K562 (cell line): ENCODE data around the gene RNF32. TPM values are rescaled to one million over a fixed set of nuclear protein-coding genes. Genes with fewer than 3 reads are reported as not detected.

ENCODE experiments used
- ETS2 ChIP-seq: IDR thresholded peaks from 2 replicates; pipeline ENCODE4 v1.6.1; 2016; ENCODE audit warnings: borderline replicate concordance, missing genetic modification characterization, mild to moderate bottlenecking, moderate library complexity, missing compliant biosample characterization; ENCODE audit not compliant: poor library complexity, severe bottlenecking
- KDM4B ChIP-seq, 2 experiments: fragments of 450-650 bp in 1 of 2; sonication (generic) in 1 of 2; IDR thresholded peaks; 2 replicates each; pipeline ENCODE4 v1.6.1; 2016 to 2017; ENCODE audit warnings: borderline replicate concordance in 2 of 2, antibody characterized with exemption in 1 of 2, low read depth in 1 of 2, mild to moderate bottlenecking in 1 of 2
- POLR2G ChIP-seq: fragments of 200-400 bp; formaldehyde crosslinking; IDR thresholded peaks from 2 replicates; pipeline ENCODE4 v1.6.1; 2017; ENCODE audit warnings: low read depth, mild to moderate bottlenecking, antibody characterized with exemption, low read length, moderate library complexity
- SREBF1 ChIP-seq: fragments of 150-350 bp; IDR thresholded peaks from 2 replicates; pipeline ENCODE4 v1.6.1; 2014; ENCODE audit warnings: antibody characterized with exemption, low read depth, low read length, borderline replicate concordance
- ZBTB17 ChIP-seq: fragments of 450-650 bp; formaldehyde crosslinking; IDR thresholded peaks from 2 replicates; pipeline ENCODE4 v1.4.0; 2020; ENCODE audit warnings: mild to moderate bottlenecking
- ZNF146 ChIP-seq: IDR thresholded peaks from one replicate; pipeline ENCODE4 v1.6.1; 2018; ENCODE audit warnings: missing compliant biosample characterization; ENCODE audit not compliant: unreplicated experiment
- polyA plus RNA-seq, 8 experiments: library from polyadenylated mRNA; depleted of rRNA in 4 of 8; stranded (reverse) in 5 of 8; unstranded in 3 of 8; fragments of >200 nt; fragmentation: Nextera tagmentation in 2 of 8; fragmentation: Illumina TruSeq in 1 of 8; extraction: Ambion mirVana in 2 of 8; extraction: Trizol in 1 of 8; gene quantifications; 2 replicates each; pipeline versions ENCODE4 v1.2.1 to v1.2.3, GENCODE V29; 2011 to 2014; ENCODE audit warnings: inconsistent platforms in 1 of 8, missing spikeins in 1 of 8
- total RNA-seq, 7 experiments: library from RNA; depleted of rRNA in 6 of 7; stranded (reverse); fragments of >200 nt in 6 of 7; fragmentation: Illumina TruSeq in 2 of 7; extraction: Trizol in 2 of 7; gene quantifications; 2 replicates each; pipeline versions ENCODE4 v1.2.1 to v1.2.3, GENCODE V29; 2011 to 2021; ENCODE audit warnings: low replicate concordance in 1 of 7
- TF ChIP-seq, protein P1 (sequence below): sonication (generic); formaldehyde crosslinking; IDR thresholded peaks from 2 replicates; pipeline ENCODE4 v1.4.0; 2020; ENCODE audit warnings: mild to moderate bottlenecking, missing genetic modification reagents
- TF ChIP-seq, protein P2 (sequence below): sonication (generic); formaldehyde crosslinking; IDR thresholded peaks from 2 replicates; pipeline ENCODE4 v1.5.0; 2020; ENCODE audit warnings: missing genetic modification reagents
- TF ChIP-seq, protein P3 (sequence below): fragments of 250-450 bp; sonication (Bioruptor Pico); IDR thresholded peaks from 2 replicates; pipeline ENCODE4 v1.8.0; 2022; ENCODE audit warnings: moderate library complexity, mild to moderate bottlenecking, inconsistent platforms
- TF ChIP-seq, protein P4 (sequence below): sonication (generic); formaldehyde crosslinking; IDR thresholded peaks from 2 replicates; pipeline ENCODE4 v1.8.1; 2023; ENCODE audit warnings: missing genetic modification reagents, mild to moderate bottlenecking, borderline replicate concordance
- TF ChIP-seq, protein P5 (sequence below): IDR thresholded peaks from 2 replicates; pipeline ENCODE4 v1.6.1; 2016; ENCODE audit warnings: missing genetic modification characterization, missing compliant biosample characterization
- TF ChIP-seq, protein P6 (sequence below): fragments of 150-350 bp; conservative IDR thresholded peaks from 2 replicates; pipeline ENCODE4 v1.6.1; 2014; ENCODE audit warnings: low read length

RNF32 gene
- total and polyA plus RNA-seq, 9 of the 15 experiments (the other 6 are each of a cell fraction or from before 2014, with no cell fraction given): 2.6 to 7.0 (median 4.6) TPM

DNA sequence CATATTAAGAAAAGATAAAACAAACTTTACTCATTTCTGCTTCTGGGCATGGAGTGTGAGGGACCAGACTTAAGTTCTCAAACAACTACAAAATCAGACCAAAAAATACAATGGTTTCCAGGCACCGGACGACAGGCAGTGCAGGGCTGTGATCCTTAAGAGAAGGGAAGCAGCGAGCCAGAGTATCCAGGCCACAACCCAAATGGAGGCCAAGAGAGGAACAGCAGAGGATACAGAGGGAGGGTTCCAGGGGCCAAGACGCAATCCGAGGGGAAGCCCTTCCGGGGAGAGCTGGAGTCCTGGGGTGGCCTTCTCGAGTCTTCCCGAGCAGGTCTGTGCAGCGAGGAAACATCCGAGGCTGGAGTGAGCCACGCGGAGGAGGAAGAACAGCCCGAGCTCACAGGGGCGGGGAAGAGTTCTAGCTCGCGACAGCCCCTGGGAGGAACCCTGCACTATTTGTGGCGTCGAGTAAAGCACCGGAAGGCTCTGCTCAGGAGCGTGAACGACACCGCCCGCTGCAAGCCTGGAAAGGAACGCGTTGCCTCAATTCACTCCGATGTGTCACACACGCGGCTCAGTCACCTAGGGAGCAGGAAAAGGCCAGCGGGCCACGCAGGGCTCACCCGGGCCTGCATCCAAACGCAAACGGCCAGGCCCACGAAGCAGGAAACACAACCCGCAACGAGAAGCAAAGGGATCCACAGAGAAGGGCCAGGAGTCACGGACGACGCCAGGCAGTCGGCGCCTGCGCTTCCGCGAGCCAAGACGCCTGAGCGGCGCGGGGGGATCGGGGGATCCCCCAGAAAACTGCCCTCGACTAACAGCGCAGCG, 933 bp upstream of the RNF32 start (continued):
- TF ChIP-seq, protein P1, sequence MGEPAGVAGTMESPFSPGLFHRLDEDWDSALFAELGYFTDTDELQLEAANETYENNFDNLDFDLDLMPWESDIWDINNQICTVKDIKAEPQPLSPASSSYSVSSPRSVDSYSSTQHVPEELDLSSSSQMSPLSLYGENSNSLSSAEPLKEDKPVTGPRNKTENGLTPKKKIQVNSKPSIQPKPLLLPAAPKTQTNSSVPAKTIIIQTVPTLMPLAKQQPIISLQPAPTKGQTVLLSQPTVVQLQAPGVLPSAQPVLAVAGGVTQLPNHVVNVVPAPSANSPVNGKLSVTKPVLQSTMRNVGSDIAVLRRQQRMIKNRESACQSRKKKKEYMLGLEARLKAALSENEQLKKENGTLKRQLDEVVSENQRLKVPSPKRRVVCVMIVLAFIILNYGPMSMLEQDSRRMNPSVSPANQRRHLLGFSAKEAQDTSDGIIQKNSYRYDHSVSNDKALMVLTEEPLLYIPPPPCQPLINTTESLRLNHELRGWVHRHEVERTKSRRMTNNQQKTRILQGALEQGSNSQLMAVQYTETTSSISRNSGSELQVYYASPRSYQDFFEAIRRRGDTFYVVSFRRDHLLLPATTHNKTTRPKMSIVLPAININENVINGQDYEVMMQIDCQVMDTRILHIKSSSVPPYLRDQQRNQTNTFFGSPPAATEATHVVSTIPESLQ (CRISPR knock-in tag): no peak
- TF ChIP-seq, protein P2, sequence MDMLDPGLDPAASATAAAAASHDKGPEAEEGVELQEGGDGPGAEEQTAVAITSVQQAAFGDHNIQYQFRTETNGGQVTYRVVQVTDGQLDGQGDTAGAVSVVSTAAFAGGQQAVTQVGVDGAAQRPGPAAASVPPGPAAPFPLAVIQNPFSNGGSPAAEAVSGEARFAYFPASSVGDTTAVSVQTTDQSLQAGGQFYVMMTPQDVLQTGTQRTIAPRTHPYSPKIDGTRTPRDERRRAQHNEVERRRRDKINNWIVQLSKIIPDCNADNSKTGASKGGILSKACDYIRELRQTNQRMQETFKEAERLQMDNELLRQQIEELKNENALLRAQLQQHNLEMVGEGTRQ (CRISPR knock-in tag): no peak
- TF ChIP-seq, protein P3, sequence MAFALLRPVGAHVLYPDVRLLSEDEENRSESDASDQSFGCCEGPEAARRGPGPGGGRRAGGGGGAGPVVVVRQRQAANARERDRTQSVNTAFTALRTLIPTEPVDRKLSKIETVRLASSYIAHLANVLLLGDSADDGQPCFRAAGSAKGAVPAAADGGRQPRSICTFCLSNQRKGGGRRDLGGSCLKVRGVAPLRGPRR (CRISPR knock-in tag): no peak
- TF ChIP-seq KDM4B (IDR thresholded peaks at IDR 0.05; ENCODE audit: borderline replicate concordance in 2 of 2, low read depth in 1 of 2): no peak
- TF ChIP-seq SREBF1: no peak
- peak; percentile 89 for TF ChIP-seq POLR2G
- peak; percentile 57 for TF ChIP-seq ETS2 (tag)
- TF ChIP-seq, protein P4, sequence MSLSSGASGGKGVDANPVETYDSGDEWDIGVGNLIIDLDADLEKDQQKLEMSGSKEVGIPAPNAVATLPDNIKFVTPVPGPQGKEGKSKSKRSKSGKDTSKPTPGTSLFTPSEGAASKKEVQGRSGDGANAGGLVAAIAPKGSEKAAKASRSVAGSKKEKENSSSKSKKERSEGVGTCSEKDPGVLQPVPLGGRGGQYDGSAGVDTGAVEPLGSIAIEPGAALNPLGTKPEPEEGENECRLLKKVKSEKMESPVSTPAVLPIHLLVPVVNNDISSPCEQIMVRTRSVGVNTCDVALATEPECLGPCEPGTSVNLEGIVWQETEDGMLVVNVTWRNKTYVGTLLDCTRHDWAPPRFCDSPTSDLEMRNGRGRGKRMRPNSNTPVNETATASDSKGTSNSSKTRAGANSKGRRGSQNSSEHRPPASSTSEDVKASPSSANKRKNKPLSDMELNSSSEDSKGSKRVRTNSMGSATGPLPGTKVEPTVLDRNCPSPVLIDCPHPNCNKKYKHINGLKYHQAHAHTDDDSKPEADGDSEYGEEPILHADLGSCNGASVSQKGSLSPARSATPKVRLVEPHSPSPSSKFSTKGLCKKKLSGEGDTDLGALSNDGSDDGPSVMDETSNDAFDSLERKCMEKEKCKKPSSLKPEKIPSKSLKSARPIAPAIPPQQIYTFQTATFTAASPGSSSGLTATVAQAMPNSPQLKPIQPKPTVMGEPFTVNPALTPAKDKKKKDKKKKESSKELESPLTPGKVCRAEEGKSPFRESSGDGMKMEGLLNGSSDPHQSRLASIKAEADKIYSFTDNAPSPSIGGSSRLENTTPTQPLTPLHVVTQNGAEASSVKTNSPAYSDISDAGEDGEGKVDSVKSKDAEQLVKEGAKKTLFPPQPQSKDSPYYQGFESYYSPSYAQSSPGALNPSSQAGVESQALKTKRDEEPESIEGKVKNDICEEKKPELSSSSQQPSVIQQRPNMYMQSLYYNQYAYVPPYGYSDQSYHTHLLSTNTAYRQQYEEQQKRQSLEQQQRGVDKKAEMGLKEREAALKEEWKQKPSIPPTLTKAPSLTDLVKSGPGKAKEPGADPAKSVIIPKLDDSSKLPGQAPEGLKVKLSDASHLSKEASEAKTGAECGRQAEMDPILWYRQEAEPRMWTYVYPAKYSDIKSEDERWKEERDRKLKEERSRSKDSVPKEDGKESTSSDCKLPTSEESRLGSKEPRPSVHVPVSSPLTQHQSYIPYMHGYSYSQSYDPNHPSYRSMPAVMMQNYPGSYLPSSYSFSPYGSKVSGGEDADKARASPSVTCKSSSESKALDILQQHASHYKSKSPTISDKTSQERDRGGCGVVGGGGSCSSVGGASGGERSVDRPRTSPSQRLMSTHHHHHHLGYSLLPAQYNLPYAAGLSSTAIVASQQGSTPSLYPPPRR (CRISPR knock-in tag): 0 out of 2 replicates have a peak, but pooled peaks have one; percentile 60
- TF ChIP-seq, protein P5, sequence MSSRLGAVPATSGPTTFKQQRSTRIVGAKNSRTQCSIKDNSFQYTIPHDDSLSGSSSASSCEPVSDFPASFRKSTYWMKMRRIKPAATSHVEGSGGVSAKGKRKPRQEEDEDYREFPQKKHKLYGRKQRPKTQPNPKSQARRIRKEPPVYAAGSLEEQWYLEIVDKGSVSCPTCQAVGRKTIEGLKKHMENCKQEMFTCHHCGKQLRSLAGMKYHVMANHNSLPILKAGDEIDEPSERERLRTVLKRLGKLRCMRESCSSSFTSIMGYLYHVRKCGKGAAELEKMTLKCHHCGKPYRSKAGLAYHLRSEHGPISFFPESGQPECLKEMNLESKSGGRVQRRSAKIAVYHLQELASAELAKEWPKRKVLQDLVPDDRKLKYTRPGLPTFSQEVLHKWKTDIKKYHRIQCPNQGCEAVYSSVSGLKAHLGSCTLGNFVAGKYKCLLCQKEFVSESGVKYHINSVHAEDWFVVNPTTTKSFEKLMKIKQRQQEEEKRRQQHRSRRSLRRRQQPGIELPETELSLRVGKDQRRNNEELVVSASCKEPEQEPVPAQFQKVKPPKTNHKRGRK (tag): no peak
- TF ChIP-seq, protein P6, sequence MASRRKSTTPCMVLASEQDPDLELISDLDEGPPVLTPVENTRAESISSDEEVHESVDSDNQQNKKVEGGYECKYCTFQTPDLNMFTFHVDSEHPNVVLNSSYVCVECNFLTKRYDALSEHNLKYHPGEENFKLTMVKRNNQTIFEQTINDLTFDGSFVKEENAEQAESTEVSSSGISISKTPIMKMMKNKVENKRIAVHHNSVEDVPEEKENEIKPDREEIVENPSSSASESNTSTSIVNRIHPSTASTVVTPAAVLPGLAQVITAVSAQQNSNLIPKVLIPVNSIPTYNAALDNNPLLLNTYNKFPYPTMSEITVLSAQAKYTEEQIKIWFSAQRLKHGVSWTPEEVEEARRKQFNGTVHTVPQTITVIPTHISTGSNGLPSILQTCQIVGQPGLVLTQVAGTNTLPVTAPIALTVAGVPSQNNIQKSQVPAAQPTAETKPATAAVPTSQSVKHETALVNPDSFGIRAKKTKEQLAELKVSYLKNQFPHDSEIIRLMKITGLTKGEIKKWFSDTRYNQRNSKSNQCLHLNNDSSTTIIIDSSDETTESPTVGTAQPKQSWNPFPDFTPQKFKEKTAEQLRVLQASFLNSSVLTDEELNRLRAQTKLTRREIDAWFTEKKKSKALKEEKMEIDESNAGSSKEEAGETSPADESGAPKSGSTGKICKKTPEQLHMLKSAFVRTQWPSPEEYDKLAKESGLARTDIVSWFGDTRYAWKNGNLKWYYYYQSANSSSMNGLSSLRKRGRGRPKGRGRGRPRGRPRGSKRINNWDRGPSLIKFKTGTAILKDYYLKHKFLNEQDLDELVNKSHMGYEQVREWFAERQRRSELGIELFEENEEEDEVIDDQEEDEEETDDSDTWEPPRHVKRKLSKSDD: no peak
- no peak; the same call in 1 of the 2 replicates for TF ChIP-seq ZBTB17 (CRISPR knock-in tag)
- TF ChIP-seq ZNF146 (CRISPR knock-in tag): peak; percentile 33
